ENCODE results near the gene SNRNP70.
A peak's percentile ranks its signal among the peaks of the same experiment; 100 is the strongest.

The SNRNP70 gene

DNA sequence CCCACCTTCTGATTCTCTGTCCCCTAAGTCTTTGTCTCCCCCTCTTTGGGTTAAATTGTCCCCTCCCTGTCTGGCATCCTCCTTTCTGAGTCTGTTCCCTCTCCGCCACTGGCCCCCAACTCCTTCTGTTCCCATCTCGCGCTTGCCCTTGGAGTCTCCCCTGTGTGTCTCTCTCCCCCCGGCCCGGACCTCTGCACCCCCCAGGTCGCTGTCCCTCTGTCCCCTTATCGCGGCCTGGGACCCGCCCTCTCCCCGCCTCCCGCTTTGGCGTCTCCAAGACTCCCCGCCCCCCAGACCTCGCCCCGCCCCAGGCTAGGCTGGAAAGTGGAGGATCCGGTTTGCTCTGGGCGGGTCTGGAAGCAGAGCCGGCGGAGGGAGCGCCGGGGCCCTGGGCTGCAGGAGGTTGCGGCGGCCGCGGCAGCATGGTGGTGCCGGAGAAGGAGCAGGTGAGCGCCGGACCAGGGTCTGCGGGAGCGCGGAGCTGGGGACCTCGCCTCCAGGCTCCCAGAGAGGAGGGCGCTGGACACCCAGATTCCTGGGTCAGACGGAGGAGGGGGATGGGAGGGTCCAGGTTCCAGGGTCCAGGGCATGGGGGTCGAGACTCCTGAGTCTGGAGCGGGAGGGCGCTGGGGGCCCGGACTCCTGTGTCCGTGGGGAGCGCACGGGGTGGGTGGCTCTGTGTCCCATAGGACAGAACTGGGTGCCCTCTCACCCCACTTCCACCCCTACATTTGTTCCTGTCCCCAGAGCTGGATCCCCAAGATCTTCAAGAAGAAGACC is 72.4 kb downstream of the SNRNP70 start, which contains the start of gene TRPM4:
Gene TRPM4 (plus strand): TSS at position 348 of the 780 bp plus-strand sequence. CDS start 75 bp downstream, at position 423.
- no peak for TF ChIP-seq CTCF (IDR thresholded peaks at IDR 0.05; ENCODE audit: low read depth, low read length)
- DNase-seq (ENCODE audit: low read depth, low spot score): peak; percentile 72
- peak within 1 kb of the TSS; percentile 66 for H3K4me3 ChIP-seq (ENCODE audit: low read depth, low read length)
- in situ Hi-C loops (cut with HindIII; ENCODE audit: low sequenced_read_pairs): no loop called here

Measured in astrocyte of the spinal cord (primary cell).